ENCODE results near the gene TOP2A.
A peak's percentile ranks its signal among the peaks of the same experiment; 100 is the strongest.

TOP2A gene, protein sequence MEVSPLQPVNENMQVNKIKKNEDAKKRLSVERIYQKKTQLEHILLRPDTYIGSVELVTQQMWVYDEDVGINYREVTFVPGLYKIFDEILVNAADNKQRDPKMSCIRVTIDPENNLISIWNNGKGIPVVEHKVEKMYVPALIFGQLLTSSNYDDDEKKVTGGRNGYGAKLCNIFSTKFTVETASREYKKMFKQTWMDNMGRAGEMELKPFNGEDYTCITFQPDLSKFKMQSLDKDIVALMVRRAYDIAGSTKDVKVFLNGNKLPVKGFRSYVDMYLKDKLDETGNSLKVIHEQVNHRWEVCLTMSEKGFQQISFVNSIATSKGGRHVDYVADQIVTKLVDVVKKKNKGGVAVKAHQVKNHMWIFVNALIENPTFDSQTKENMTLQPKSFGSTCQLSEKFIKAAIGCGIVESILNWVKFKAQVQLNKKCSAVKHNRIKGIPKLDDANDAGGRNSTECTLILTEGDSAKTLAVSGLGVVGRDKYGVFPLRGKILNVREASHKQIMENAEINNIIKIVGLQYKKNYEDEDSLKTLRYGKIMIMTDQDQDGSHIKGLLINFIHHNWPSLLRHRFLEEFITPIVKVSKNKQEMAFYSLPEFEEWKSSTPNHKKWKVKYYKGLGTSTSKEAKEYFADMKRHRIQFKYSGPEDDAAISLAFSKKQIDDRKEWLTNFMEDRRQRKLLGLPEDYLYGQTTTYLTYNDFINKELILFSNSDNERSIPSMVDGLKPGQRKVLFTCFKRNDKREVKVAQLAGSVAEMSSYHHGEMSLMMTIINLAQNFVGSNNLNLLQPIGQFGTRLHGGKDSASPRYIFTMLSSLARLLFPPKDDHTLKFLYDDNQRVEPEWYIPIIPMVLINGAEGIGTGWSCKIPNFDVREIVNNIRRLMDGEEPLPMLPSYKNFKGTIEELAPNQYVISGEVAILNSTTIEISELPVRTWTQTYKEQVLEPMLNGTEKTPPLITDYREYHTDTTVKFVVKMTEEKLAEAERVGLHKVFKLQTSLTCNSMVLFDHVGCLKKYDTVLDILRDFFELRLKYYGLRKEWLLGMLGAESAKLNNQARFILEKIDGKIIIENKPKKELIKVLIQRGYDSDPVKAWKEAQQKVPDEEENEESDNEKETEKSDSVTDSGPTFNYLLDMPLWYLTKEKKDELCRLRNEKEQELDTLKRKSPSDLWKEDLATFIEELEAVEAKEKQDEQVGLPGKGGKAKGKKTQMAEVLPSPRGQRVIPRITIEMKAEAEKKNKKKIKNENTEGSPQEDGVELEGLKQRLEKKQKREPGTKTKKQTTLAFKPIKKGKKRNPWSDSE (N-terminal part only)

GRCh38 chr17:40417609-40418427 is at the start of gene TOP2A:
TOP2A (minus strand) TSS chr17:40417896; CDS start chr17:40417791, 105 bp downstream.
- DNase-seq = peak; percentile 93

GRCh38 chr17:40467281-40467867 is 49.7 kb upstream of the TOP2A start:
- no peak for DNase-seq

DNA sequence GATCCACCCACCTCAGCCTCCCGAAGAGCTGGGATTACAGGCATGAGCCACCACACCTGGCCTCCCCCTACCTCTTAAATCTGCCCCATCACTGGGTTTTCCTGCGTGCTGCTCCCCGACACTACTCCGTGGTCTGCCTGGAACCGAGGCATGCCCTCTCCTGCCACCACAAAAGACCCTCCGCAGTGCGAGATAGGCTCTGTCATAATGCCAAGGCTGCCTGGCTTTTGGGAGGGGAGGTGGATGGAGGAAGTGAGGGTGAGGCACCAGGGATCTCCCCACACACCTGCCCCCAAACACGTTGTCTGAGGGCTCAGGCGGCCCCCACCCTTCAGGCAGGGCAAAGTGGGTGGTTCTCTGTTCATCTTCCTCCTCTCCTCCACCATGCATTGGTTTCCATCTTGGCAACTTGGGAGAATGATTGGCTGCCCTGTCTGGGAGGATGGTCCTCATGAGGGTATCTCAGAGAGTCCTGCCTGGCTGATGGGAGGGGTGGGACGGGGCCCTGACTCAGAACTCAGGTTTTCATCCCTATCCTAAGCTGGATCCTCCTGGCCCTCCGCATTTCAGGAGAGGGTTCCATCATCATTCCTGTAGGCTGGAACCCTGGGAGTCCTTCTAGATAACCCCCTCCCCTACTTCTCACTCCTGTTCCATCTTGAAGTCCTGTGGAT is 48.7 kb upstream of the TOP2A start:
- no peak for DNase-seq

- DNase-seq = no peak
Observed at GRCh38 chr17:40464392-40464855, 46.7 kb upstream of the TOP2A start.

DNA sequence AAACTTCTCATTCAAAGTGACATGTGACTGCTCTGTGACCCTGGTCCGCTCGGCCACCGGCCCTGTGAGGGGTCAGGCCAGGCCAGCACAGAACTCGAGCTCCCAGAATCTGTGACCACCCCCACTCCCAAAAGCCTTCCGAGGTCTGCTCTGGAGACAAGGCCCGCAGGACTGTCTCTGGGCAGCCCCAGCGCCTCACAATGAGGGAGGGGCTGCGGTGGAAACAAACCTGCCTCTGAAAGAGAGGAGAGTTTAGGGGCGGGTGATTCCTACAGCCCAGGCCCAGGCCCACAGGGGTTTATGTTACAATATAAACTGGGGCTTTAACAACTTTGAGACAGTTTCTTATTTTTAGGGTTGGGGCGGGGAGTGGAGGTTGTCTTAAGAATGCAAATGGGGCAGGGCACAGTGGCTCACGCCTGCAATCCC is 45.4 kb upstream of the TOP2A start:
- no peak for DNase-seq

- no peak for DNase-seq
Observed at GRCh38 chr17:40462343-40463121, 44.8 kb upstream of the TOP2A start.

DNA sequence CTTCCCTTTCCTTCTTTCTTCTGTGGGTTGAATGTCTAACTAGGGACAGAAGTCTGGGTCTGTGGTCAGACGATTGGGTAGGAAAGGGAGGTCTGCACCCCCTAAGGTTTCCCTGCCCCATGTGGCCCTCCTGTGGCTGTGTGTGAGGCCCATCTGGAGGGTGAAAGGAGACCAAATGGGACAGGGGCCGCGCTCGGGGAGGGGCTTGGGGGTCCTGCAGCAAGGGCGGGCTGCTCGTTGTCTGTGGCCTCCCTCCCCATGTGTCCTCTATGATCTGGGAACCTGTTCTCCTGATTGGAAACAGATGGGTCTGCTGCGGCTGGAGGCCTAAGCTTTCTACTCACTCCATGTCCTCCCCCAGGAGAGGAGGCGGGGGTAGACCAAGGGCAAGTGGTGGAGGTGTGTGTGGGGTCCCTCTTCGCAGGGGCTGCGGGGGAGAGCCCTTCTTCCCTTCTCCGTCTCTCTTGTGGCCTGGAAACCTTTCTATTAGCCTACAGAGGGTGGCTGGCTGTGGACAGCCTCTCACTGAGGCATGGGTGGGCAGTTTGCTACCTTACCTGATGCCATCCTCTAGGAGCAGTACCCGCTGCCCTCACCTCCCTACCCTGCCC is 44.1 kb upstream of the TOP2A start:
- no peak for DNase-seq

GRCh38 chr17:40460968-40461731 is 43.5 kb upstream of the TOP2A start:
- no peak for DNase-seq

- DNase-seq = no peak
Observed at GRCh38 chr17:40460604-40460967, 42.9 kb upstream of the TOP2A start.

DNA sequence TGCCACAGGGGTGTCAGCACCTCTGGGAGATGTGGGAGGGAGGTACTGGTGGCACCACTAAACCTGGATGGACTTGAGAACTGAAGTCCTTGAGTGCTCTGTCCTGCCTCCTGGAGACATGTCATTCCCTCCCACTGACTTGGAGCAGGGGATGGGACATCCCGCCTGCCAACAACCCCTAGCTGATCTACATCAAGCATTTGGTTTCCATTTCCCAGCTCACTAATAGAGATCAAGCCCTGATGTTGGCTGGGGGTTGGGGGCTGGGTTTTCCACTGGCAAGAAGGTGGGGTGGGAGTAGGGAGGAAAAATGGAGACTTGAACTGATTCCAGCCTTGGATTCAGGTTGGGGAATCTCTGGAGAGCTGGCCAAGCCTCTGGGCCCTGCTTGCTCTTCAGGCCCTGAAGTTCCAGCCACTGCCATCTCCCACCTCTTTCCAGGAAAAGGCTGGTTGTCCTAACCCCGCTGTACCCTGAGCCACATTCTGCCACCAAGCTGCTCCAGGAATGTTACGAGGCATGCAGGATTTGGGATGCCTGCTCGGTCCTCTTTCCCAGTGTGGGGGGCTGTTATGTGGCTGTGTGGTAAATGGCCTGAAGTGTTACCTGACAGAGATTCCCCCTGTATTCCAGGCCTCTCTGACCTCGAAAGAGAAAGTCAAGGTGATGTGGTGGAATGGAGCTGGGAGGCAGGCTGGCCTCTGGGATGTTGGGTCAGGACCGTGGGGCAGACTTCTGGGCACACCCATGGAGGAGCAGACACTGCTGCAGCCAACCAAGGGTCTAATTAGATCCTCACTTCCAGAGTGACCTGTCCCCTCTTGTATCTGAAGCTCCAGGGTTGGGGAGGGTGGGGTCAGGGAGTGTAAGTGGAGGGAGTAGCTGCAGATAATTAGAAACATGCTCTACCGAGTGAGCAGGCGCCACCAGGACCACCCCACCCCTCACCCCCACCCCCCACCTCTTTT is 42.2 kb upstream of the TOP2A start:
- DNase-seq = no peak

- no peak for DNase-seq
Observed at GRCh38 chr17:40458851-40459482, 41.3 kb upstream of the TOP2A start.

DNA sequence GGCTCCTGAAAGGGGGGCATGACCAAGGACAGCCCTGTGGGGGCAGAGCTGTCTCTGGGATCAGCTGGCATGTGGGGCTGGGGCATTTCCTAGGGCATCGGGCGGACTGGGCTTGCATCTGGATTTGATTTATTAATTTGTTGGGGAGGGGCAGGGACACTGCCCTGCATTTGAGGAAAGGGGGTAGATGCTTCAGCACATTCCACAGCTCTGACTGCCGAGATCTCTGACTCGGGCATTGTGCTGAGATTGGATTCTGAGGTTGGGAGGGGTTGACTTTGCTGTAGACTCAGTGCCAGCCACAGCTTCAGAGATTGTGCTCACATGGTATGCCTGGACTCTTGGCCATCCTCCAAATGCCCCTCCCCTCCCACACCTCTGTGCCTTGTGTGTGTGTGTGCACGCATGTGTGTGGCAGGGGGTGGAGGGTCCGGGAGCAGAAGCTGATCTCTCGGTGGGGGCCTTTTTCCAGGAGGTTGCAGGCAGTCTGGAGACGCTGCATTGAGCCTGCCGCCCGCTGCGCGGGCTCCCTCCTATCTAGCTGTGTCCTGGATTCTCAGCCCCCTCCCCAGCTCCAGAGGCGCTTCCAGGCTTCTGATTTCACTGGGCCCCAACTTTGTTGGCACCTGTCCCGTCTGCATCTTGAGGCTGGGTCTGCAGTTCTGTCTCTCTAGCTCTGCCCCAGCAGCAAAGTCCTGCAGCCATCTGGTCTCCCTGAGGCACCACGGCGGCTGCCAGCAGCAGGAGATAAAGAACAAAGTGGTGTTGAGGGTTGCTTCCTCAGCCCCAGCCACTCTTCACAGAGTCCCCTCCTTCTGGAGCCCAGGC is 40.5 kb upstream of the TOP2A start:
- DNase-seq = no peak

DNA sequence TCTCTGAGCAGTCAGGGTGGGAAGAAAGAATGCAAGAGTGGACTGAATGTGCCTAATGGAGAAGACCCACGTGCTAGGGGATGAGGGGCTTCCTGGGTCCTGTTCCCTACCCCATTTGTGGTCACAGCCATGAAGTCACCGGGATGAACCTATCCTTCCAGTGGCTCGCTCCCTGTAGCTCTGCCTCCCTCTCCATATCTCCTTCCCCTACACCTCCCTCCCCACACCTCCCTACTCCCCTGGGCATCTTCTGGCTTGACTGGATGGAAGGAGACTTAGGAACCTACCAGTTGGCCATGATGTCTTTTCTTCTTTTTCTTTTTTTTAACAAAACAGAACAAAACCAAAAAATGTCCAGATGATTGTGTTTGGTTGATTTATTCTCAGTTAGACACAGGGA is 39.7 kb upstream of the TOP2A start:
- no peak for DNase-seq

DNA sequence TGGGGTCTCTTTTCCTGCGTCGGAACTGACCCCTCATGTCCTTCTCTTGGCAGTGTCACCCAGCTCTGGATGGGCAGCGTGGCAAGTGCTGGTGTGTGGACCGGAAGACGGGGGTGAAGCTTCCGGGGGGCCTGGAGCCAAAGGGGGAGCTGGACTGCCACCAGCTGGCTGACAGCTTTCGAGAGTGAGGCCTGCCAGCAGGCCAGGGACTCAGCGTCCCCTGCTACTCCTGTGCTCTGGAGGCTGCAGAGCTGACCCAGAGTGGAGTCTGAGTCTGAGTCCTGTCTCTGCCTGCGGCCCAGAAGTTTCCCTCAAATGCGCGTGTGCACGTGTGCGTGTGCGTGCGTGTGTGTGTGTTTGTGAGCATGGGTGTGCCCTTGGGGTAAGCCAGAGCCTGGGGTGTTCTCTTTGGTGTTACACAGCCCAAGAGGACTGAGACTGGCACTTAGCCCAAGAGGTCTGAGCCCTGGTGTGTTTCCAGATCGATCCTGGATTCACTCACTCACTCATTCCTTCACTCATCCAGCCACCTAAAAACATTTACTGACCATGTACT is 38.8 kb upstream of the TOP2A start:
- no peak for DNase-seq

GRCh38 chr17:40454613-40454995 is 36.9 kb upstream of the TOP2A start:
- no peak for DNase-seq
